HG02798 (cell line): Measurements from ENCODE around the gene NFYA.
"Not testable (repeated sequence)": the region's sequence is repeated elsewhere in the genome, so short reads cannot be mapped to it uniquely, and the experiment has no call there.

Source experiments
- ATAC-seq: cut with Tn5 transposase; IDR thresholded peaks from one replicate; pipeline ENCODE4 v1.9.1; 2021; ENCODE audit warnings: mild to moderate bottlenecking; ENCODE audit not compliant: unreplicated experiment, poor library complexity

Gene NFYA

DNA sequence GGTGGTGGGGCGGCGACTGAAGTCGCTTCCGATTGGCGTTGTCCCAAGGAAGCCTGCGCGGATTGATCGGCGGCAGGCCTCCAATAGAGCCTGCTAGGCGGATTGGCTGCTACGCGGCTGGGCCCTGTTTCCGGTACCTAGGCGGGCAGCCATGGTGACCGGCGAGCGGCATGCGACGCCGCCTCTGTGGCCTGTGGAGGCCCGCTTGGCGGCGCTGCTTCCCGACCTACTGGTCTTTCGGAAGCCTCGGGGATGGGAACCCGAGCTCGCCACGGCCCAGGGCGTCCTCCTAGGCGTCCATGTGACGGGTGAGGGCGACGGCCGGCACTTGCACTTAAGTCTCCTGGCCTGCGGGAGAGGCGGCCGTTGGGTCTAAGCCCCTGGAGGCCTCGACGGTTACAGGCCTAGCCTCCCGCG is 28.1 kb downstream of the NFYA start:
- ATAC-seq = no peak

DNA sequence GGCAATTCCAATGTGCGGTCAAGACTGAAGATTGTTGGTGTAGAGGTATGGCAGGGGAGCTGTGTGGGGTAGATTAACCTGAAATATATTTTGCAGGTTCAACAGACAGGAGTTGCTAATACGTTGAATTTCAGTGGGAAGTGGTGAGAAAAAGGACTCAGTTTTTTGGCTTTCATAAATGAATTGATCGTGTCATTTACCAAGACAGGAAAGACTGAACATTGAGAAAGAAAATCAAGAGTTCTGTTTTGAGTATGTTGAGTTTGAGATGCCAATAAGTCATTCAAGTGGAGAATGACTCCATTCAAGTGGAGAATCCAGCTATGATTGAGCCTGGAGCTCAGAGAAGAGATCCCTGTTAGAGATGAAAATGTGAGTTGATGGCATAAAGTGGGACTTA is 31.1 kb downstream of the NFYA start:
- no peak for ATAC-seq

DNA sequence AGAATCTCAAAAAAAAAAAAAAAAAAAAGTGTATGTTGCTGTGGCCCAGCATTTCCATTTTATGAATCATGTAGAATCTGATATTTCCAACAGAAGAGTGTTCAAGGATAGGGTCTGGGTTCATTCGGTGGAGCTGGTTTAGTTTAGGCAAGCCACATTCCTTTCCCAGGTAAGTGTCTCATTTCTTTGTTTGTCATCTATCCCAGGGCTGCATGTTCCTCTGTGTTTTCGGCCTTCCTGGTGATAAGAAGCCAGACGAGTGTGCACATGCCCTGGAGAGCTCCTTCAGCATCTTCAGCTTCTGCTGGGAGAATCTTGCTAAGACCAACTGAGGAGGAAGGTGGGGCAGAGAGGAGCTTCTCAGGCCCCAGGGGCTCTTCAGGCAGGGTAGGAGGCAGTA is 38.2 kb downstream of the NFYA start:
- no peak for ATAC-seq

DNA sequence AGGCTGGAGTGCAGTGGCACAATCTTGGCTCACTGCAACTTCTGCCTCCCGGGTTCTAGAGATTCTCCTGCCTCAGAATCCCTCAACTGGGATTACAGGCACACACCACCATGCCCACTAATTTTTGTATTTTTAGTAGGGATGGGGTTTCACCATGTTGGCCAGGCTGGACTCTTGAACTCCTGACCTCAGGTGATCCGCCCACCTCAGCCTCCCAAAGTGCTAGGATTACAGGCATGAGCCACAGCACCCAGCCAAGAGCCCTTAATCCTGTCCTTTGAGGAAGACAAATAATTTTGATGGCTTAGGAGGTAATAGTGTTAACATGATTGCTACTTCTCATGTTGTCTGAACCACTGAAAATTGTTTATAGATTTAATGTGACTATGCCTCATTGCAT is 42.3 kb downstream of the NFYA start:
- not testable (repeated sequence) for ATAC-seq

DNA sequence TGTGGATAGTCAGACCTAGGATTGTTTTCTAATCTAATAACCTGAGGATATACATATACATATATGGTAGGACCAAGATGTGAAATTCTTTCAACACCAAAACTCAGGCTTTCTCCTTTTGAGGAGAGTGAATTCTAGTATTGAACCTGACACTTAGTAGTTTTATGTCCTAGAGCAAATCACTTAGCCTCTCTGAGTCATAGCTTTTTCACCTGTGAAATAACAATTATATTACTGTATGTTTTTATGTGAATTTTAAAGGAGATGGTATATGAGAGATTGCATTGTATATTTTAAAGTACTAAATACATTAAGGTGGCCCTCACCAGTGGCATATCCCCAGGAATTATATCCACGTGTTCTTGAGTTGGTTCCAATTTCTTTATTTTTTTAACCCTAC is 46.7 kb downstream of the NFYA start:
- ATAC-seq = no peak

DNA sequence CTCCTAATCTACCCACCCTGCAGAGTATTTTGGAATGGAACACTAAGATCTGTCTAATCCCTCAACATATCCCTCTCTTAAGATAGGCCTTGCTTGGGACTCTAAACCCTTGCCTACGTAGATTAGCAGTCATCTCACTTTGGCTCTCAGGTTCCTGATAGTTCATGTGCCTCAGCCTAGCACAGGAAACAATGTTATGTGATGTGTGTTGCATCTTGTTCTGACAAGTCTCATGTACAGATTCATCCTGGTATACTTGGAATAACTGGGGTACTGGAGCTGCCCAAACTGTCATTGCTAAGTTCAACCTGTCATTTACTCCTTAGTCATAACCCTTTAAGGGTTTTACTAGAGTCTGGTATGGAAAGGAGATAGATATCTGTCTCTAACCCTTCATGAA is 47.3 kb downstream of the NFYA start:
- ATAC-seq = no peak

DNA sequence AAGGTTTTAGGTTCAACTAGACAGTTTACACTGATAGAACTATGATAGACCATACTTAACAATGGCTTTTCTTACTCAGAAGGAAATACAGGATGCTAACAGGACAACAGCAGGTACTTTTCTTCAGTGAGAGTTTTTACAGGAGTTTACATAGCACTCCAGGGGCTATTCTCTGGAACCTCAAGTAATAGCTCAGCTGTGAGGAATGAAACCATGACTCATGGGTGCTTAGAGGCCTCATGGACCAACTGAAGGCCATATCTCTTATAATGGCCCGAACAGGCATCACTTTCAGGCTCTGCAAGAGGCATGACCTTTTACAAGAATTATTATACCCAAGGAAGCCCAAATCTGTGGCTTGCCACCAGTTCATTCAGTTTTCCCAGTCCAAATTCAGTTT is 49.6 kb downstream of the NFYA start:
- ATAC-seq = no peak

DNA sequence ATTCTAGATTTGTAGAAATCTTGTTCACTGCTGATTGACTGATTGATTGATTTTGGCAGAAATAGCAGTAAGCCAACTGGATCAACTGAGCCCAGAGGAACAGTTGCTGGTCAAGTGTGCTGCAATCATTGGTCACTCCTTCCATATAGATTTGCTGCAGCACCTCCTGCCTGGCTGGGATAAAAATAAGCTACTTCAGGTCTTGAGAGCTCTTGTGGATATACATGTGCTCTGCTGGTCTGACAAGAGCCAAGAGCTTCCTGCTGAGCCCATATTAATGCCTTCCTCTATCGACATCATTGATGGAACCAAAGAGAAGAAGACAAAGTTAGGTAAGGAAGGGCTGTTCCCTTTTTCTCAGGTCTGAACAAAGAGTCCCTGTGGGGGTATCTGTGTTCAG is 50.1 kb downstream of the NFYA start:
- ATAC-seq = no peak

DNA sequence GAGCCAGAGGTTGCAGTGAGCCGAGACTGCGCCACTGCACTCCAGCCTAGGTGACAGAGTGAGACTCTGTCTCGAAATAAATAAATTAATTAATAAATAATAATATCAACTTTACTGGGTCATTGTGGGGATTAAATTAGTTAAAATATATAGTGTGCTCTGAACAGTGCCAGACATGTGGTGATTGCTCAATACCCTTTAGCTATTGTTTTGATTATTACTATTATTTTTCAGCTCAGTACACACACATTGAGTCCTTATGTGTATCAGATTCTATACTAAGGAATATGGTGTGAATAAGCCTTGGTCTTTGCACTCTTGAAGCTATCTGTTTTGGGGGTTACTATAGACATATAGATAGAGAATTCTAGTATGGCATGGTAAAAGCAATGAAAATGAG is 52.5 kb downstream of the NFYA start:
- no peak for ATAC-seq

DNA sequence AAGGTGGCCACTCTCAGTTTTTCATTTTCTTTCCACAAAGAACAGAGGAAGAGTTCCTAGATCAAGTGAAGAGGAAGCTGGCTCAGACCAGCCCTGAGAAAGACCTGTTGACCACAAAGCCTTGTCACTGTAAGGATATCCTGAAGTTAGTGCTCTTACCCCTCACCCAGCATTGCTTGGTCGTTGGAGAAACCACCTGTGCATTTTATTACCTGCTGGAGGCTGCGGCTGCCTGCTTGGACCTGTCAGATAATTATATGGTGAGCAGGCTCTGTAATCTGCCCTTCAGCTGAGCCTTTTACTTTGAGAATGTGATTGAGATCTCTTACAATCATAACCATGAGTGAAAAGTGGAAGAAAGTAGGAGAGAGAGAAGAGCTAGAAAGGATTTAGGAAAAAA is 59.5 kb downstream of the NFYA start:
- no peak for ATAC-seq

DNA sequence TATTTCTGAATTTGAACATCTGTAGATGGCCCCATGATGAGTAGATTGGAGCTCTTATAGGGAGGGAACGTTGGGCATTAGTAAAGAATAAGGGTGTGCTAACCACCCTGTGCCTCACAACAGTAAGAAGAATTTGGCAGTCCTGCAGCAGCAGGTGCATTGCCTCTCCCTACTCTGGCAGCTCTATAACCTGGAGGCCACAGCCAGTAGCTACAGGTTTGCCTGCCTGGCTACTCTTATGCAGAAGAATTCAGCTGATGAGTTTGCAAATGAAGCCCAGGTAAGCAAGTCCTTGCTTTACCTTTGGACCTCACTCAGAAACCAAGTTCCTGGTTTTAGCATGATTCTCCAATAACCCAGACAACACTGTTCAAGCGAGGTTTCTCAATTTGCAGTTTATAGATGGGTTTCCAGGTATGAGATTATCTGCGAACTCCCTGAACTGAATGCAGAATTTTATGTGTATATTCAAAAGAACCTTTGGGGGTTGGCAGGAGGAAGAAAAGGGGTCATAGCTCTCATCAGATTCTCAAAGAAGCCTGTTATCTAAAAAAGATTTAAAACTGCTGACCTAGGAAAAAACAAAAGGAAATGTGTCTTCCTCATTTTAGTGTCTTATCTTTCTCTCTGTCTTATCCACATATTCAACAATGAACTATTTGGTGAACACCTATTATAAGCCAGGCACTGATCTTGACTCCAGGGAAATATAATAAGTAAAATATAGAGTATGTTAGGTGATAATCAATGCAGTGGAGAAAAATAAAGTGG is 62.5 kb downstream of the NFYA start:
- ATAC-seq = no peak

DNA sequence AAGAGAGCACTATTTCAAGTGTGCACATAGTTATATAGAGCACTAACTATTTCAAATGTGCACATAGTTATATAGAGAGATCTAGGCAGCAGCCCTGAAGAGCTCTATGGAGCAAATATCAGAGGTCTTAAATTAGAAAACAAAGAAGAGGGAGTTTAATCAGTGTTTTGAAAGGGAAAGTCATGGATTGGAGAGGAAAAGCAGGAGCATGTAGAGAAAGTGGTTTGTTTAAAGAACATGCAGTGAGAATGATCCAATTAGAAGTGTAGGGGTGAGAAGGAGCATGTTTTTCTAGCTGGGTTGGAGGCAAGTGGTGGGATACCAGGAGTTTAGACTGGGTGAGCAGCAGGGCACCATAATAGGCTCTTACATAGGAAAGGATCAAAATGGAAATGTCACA is 64.1 kb downstream of the NFYA start:
- no peak for ATAC-seq

DNA sequence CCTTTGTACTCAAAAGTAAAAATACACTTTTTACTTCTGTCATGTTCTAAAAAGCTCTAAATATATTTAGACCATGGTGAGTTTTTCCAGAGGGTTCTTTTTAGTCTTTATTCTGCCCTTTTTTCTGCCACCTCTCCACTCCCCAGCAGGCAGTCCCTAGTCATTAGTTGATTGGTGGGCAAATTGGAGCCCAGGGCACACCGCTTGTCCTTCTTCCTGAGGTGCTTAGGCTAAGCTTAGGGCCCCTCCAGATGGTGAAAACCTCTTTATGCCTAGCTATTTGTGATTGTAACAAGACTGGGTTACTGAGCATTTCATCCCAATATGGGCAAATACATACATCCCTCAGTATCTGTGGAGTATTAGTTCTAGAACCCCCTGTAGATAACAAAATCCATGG is 75.1 kb downstream of the NFYA start:
- ATAC-seq = no peak
